Psoas muscle (tissue), 8 donors: ENCODE data around the gene TMEM204. TPM values are rescaled to one million over a fixed set of nuclear protein-coding genes. Genes with fewer than 3 reads are reported as not detected.
A peak's percentile ranks its signal among the peaks of the same experiment; 100 is the strongest.

Experiments
- ATAC-seq, 4 donors: fragments of 200-7000 bp; cut with Tn5 transposase; one replicate each; pipeline ENCODE4 v1.9.1; 2020; ENCODE audit warnings: moderate library complexity in 3 of 4, mild to moderate bottlenecking in 2 of 4
- DNase-seq, 2 donors: peaks; one replicate each; pipeline ENCODE4 v3.0.0-alpha.2; 2020
- H3K27ac ChIP-seq: fragments of 200-600 bp; one replicate; pipeline ENCODE4 v1.8.0; 2022
- H3K27me3 ChIP-seq, 3 donors: fragments of 200-600 bp in 1 of 3; one replicate each; pipeline versions ENCODE4 v1.6.1 to v1.8.0; 2013 to 2022; ENCODE audit warnings: low read length in 2 of 3, mild to moderate bottlenecking in 2 of 3, moderate library complexity in 1 of 3; ENCODE audit not compliant: insufficient read depth in 3 of 3
- H3K36me3 ChIP-seq, 2 donors: fragments of 200-600 bp in 1 of 2; one replicate each; pipeline versions ENCODE4 v1.6.1 to v1.8.0; 2013 to 2022; ENCODE audit warnings: low read depth in 1 of 2, mild to moderate bottlenecking in 1 of 2, moderate library complexity in 1 of 2; ENCODE audit not compliant: insufficient read depth in 1 of 2
- H3K4me1 ChIP-seq: fragments of 200-600 bp; one replicate; pipeline ENCODE4 v1.8.0; 2022
- H3K4me3 ChIP-seq: fragments of 200-600 bp; one replicate; pipeline ENCODE4 v1.8.0; 2022; ENCODE audit warnings: mild to moderate bottlenecking
- H3K9me3 ChIP-seq: fragments of 200-600 bp; one replicate; pipeline ENCODE4 v1.8.0; 2022
- whole genome bisulfite sequencing, 3 donors: extraction: QIAGEN DNeasy Blood & Tissue Kit; methylation state at CpG; one replicate each; pipeline versions ENCODE4 v1.1.6 to v1.1.7; 2013; 5-methylcytosine and 5-hydroxymethylcytosine counted together
- intact Hi-C, 2 donors: fragments of 100-400 bp; cut with DNase I; formaldehyde crosslinking; loops; one replicate each; pipeline versions ENCODE4 v1.11.0 to v1.14.2; 2022
- polyA plus RNA-seq, 3 donors: library from polyadenylated mRNA; stranded (reverse); fragments of 200-250 nt; gene quantifications; one replicate each; pipeline ENCODE4 v1.2.3, GENCODE V29; 2013
- total RNA-seq, 4 donors: library from RNA; stranded (reverse); fragmentation: NEBNext Ultra II Directional in 2 of 4; extraction: Animal tissue kit (Norgen Biotek cat#: 25700) in 2 of 4; gene quantifications; one replicate each; pipeline versions ENCODE4 v1.2.1 to v1.2.4, GENCODE V29; 2021 to 2023
- TF ChIP-seq, protein P1 (sequence below): fragments of 200-600 bp; IDR thresholded peaks from one replicate; pipeline ENCODE4 v1.8.0; 2022; ENCODE audit warnings: antibody characterized with exemption
- donor health status: healthy with polysubstance abuse.
- donor health status: DM: no; HTN: no; CAD: no; lungs with moderate emphysema.
- donor health status: Bipolar disorder and iron deficiency.
- donor health status: healthy.
- donor health status: DM: yes; HTN: yes; CAD: no.
- donor health status: DM: no; HTN: no; CAD: no.
- donor health status: DM: no; HTN: no; CAD: no.
- donor health status: DM: yes; HTN: yes; CAD: no.

The TMEM204 gene
- total and polyA plus RNA-seq, 7 donors = 7.5 to 22.3 (median 11.8) TPM

DNA sequence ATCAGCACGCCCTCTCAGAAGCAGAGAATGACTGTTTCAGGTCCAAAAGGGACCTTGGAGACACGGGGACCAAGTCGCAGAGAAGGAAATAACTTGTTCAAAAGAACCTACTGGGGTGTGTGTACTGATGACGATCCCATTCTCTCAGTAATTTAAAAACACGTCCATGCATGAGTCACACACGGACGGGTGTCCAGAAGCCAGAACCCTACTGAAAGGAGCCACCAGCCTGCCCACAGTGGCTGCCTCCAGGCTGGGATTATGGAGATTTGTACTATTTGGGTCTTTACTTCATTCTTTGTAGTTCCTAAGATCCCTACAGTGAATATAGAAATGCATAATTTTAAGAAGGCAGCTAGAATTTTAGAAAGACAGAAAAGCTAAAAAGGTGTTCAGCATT, 27.8 kb downstream of the TMEM204 start:
- Histone ChIP-seq H3K36me3 (peaks cover 3 to 62% of the 10 kb centered on the region in 2 donors), H3K27ac (no peak overlapping the region), H3K4me1 (no peaks in the 10 kb centered on the region), H3K27me3 (no peaks in the 10 kb centered on the region), H3K9me3 (no peaks in the 10 kb centered on the region), H3K4me3 (no peak overlapping the region)
- WGBS, 3 donors = 74 to 81% (median 76%) methylated on average over 7 of the region's 7 CpGs
- DNase-seq = no peak
- intact Hi-C loops = loop anchor here (5.0 kb wide), 2 partner anchors 46 to 64 kb away; no protein-coding TSS in a partner anchor
- TF ChIP-seq, protein P1, sequence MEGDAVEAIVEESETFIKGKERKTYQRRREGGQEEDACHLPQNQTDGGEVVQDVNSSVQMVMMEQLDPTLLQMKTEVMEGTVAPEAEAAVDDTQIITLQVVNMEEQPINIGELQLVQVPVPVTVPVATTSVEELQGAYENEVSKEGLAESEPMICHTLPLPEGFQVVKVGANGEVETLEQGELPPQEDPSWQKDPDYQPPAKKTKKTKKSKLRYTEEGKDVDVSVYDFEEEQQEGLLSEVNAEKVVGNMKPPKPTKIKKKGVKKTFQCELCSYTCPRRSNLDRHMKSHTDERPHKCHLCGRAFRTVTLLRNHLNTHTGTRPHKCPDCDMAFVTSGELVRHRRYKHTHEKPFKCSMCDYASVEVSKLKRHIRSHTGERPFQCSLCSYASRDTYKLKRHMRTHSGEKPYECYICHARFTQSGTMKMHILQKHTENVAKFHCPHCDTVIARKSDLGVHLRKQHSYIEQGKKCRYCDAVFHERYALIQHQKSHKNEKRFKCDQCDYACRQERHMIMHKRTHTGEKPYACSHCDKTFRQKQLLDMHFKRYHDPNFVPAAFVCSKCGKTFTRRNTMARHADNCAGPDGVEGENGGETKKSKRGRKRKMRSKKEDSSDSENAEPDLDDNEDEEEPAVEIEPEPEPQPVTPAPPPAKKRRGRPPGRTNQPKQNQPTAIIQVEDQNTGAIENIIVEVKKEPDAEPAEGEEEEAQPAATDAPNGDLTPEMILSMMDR = no peak
- ATAC-seq = no peak

DNA sequence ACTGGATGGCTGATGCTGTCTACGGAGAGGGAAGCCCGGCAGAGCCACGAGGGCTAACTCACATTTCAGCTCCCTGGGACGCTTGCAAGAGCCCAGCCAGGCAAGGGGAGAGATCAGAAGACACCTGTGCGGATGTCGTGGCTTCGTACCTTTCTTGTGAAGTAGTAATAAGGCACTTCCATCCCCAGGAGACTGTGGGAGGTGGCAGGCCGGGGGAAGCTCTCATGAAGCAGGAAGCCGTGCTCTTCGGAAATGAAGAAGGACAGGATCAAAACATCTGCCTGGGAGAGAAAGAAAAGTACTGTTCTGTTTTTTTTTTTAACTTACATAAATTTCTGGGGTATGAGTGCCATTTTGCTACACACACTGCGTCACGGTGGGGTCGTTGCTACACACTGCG, 28.4 kb downstream of the TMEM204 start:
- DNase-seq (no peak), ATAC-seq (no peak)
- H3K27me3 ChIP-seq = no peaks in the 10 kb centered on the region
- WGBS, 3 donors = 87 to 91% (median 89%) methylated on average over 14 of the region's 14 CpGs
- intact Hi-C loops = loop anchor here (5.0 kb wide), 2 partner anchors 45 to 65 kb away; no protein-coding TSS in a partner anchor
- no peak overlapping the region for H3K4me3 ChIP-seq
- no peak overlapping the region for H3K27ac ChIP-seq
- H3K36me3 ChIP-seq = peaks cover 3 to 58% of the 10 kb centered on the region in 2 donors
- H3K9me3 ChIP-seq = no peaks in the 10 kb centered on the region
- no peaks in the 10 kb centered on the region for H3K4me1 ChIP-seq
- TF ChIP-seq, protein P1 = no peak

DNA sequence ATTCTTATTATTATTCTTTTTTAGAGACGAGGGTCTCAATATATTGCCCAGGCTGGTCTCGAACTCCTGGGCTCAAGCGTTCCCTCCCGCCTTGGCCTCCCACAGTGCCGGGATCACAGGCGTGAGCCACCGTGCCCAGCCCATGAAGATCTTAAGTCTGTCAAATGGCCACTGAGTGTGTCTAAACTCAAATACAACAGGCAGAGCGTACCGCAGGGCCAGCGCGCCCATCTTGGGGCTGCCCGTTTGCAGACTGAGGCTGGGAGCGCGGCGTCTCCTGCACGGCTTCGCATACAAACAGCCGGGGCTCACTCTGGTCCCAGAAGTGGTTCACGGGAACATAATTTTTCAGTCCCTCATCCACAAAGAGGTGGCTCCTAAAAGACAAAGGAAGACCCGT, 30.3 kb downstream of the TMEM204 start:
- WGBS, 3 donors = 96 to 97% (median 96%) methylated on average over 19 to 20 of the region's 20 CpGs
- DNase-seq (no peak), ATAC-seq (no peak)
- no peak overlapping the region for H3K27ac ChIP-seq
- H3K36me3 ChIP-seq = peaks cover 3 to 47% of the 10 kb centered on the region in 2 donors
- intact Hi-C loops = loop anchor here (5.0 kb wide), 2 partner anchors 44 to 66 kb away; no protein-coding TSS in a partner anchor
- H3K4me1 ChIP-seq = no peaks in the 10 kb centered on the region
- TF ChIP-seq, protein P1 = no peak
- no peaks in the 10 kb centered on the region for H3K9me3 ChIP-seq
- no peaks in the 10 kb centered on the region for H3K27me3 ChIP-seq
- H3K4me3 ChIP-seq = no peak overlapping the region

DNA sequence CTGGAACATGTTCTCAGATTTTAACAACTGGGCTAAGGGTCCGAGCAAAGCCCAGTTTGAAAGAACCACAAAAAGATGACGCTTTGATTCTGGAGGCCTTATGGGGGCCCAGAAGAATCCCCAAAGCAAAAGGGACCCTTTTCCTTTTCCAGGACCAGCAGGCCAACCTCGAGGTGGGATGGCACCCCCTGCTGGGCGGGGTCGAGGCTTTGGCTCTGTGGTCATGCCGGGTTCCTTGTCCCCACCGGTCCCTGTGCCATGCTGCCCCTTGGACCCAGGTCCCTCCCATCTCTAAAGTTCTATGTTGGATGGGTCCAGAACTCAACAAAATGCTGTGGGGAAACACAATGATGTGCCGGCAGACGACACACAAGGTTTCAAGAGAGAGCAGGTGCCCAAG, 30.9 kb downstream of the TMEM204 start:
- 77 to 81% (median 77%) methylated on average over 9 of the region's 9 CpGs for WGBS, 3 donors
- ATAC-seq (peak in 2 of 4 donors; percentile 54 to 67), DNase-seq (no peak)
- H3K36me3 ChIP-seq = peaks cover 3 to 43% of the 10 kb centered on the region in 2 donors
- no peak overlapping the region for H3K27ac ChIP-seq
- H3K27me3 ChIP-seq = no peaks in the 10 kb centered on the region
- H3K4me3 ChIP-seq = no peak overlapping the region
- H3K4me1 ChIP-seq = no peaks in the 10 kb centered on the region
- TF ChIP-seq, protein P1 = peak; percentile 42
- H3K9me3 ChIP-seq = no peaks in the 10 kb centered on the region
- intact Hi-C loops = loop anchor here (5.0 kb wide), 2 partner anchors 43 to 67 kb away; no protein-coding TSS in a partner anchor
